Astrocyte of the spinal cord (primary cell): ENCODE measurements around the gene CCDC91.

Experiments
- DNase-seq: peaks from one replicate; pipeline ENCODE4 v3.0.0; 2011; ENCODE audit warnings: low read depth, low spot score
- H3K4me3 ChIP-seq: 2 replicates; pipeline ENCODE4 v1.5.1; 2011; ENCODE audit warnings: low read depth, mild to moderate bottlenecking, low read length, moderate library complexity
- CTCF ChIP-seq: IDR thresholded peaks from 2 replicates; pipeline ENCODE4 v1.5.1; 2012; ENCODE audit warnings: low read depth, mild to moderate bottlenecking, low read length, inconsistent platforms
- in situ Hi-C: cut with HindIII; loops from 2 replicates; pipeline ENCODE4 v1.10.0; 2017; ENCODE audit warnings: low sequenced_read_pairs

CCDC91 gene

GRCh38 chr12:28171356-28172060, 18.7 kb upstream of the CCDC91 start:
- TF ChIP-seq CTCF, result no peak
- in situ Hi-C loops, result no loop called here
- DNase-seq, result no peak
- H3K4me3 ChIP-seq, result no peak overlapping the region

- H3K4me3 ChIP-seq, result no peak overlapping the region
- TF ChIP-seq CTCF, result peak; percentile 73
- DNase-seq, result peak; percentile 67
- in situ Hi-C loops, result no loop called here
Measured at GRCh38 chr12:28172434-28173030, 17.7 kb upstream of the CCDC91 start.

GRCh38 chr12:28173440-28173839, 16.8 kb upstream of the CCDC91 start:
- no peak for TF ChIP-seq CTCF
- in situ Hi-C loops, result no loop called here
- H3K4me3 ChIP-seq, result no peak overlapping the region
- DNase-seq, result no peak

GRCh38 chr12:28175098-28175589, 15.1 kb upstream of the CCDC91 start:
- in situ Hi-C loops, result no loop called here
- H3K4me3 ChIP-seq, result no peak overlapping the region
- DNase-seq, result no peak
- no peak for TF ChIP-seq CTCF

GRCh38 chr12:28176295-28176694, 14.0 kb upstream of the CCDC91 start:
- DNase-seq, result no peak
- in situ Hi-C loops, result no loop called here
- H3K4me3 ChIP-seq, result no peak overlapping the region
- no peak for TF ChIP-seq CTCF

- DNase-seq, result no peak
- no peak for TF ChIP-seq CTCF
- H3K4me3 ChIP-seq, result no peak overlapping the region
- in situ Hi-C loops, result no loop called here
Measured at GRCh38 chr12:28177461-28177860, 12.8 kb upstream of the CCDC91 start.
